T-helper 2 cell treated with Interferon-gamma antibody and Interleukin-4, amounts not matched to agents 5 μg/mL and 100 μg/mL, for 36 hours (primary cell): ENCODE results near the gene WNT3.
"Not testable (repeated sequence)": the region's sequence is repeated elsewhere in the genome, so short reads cannot be mapped to it uniquely, and the experiment has no call there.

Experiments
- DNase-seq: peaks from one replicate; pipeline ENCODE4 v3.0.0; 2021; ENCODE audit warnings: low spot score
- H3K27ac Mint-ChIP-seq: one replicate; pipeline ENCODE4 v1.8.0; 2021; ENCODE audit warnings: mild to moderate bottlenecking, mixed read lengths
- H3K27me3 Mint-ChIP-seq: one replicate; pipeline ENCODE4 v1.8.0; 2021; ENCODE audit warnings: low read depth, mixed read lengths
- H3K36me3 Mint-ChIP-seq: one replicate; pipeline ENCODE4 v1.8.0; 2021; ENCODE audit warnings: low read depth, mixed read lengths
- H3K4me1 Mint-ChIP-seq: one replicate; pipeline ENCODE4 v1.8.0; 2021; ENCODE audit warnings: low read depth, mixed read lengths
- H3K4me3 Mint-ChIP-seq: one replicate; pipeline ENCODE4 v1.8.0; 2022; ENCODE audit warnings: mild to moderate bottlenecking, moderate library complexity, mixed read lengths
- H3K9me3 Mint-ChIP-seq: one replicate; pipeline ENCODE4 v1.8.0; 2021; ENCODE audit warnings: mixed read lengths

Gene WNT3

GRCh38 chr17:46774108-46774737, 44.3 kb downstream of the WNT3 start:
- H3K4me3 Mint-ChIP-seq, result no peak overlapping the region
- DNase-seq, result no peak
- peaks cover 9% of the 10 kb centered on the region for H3K4me1 Mint-ChIP-seq
- no peaks in the 10 kb centered on the region for H3K9me3 Mint-ChIP-seq
- peaks cover 40% of the 10 kb centered on the region for H3K27me3 Mint-ChIP-seq
- no peaks in the 10 kb centered on the region for H3K36me3 Mint-ChIP-seq
- H3K27ac Mint-ChIP-seq, result no peak overlapping the region

GRCh38 chr17:46773676-46774075, 44.8 kb downstream of the WNT3 start:
- Mint-ChIP-seq H3K4me3 (no peak overlapping the region), H3K4me1 (peaks cover 9% of the 10 kb centered on the region), H3K27ac (no peak overlapping the region), H3K27me3 (peaks cover 43% of the 10 kb centered on the region), H3K9me3 (no peaks in the 10 kb centered on the region), H3K36me3 (no peaks in the 10 kb centered on the region)
- no peak for DNase-seq

DNA sequence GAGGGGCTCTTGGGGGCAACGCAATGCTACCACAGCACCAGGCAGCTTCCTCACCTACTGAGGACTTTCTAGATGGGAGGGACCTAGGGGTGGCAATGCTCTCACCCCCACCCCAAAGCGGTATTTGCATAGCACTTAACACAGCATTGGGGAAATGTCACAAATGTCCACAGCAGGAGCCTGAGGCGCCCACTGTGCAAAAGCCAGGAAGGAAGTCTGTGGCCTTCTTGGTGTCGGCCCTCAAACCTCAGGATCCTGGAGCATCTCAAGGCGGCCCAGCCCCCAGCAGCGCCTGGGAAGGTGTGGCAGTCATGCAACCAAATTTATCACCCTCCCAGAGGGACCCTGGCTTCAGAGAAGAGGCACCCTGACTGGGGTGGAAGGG, 45.3 kb downstream of the WNT3 start:
- Mint-ChIP-seq H3K27ac (no peak overlapping the region), H3K9me3 (no peaks in the 10 kb centered on the region), H3K27me3 (peaks cover 46% of the 10 kb centered on the region), H3K4me1 (peaks cover 9% of the 10 kb centered on the region), H3K36me3 (no peaks in the 10 kb centered on the region), H3K4me3 (peak overlapping the region; percentile 59)
- DNase-seq, result no peak

DNA sequence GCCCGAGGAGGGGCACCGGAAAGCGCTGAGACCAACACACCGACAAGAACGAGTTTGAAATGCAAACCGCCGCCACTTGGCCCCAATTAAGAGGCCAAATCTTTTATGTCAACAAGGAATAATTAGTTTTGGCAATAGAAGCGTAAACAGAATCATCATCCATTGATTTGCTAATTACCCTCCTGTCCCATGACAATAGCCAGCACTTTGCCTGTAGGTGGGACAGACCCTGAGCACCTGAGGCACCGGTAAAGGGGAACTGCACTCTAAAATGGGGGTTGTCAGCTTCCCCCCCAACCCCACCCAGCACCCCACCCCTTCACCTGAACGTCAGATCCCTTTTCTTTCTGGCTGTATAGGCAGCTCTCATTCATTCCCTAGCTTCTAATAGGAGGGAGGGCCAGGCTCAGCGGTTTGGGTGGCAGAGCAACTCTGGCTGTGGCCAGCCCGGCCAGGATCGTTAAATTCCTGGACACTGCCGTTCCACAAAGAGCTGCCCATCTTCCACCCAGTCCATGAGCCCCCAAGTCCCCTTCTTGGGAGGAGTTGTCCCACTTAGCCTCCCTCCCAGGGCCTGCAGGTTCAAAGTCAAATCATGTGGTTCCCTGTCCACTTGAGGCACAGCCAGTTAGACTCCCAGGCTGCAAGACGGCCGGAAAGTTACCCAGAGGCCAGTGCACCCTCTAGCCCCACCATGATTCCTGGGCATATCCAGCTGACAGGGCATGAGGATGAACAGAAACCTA, 45.8 kb downstream of the WNT3 start:
- Mint-ChIP-seq H3K9me3 (no peaks in the 10 kb centered on the region), H3K36me3 (no peaks in the 10 kb centered on the region), H3K27me3 (peaks cover 48% of the 10 kb centered on the region), H3K27ac (no peak overlapping the region), H3K4me1 (peaks cover 9% of the 10 kb centered on the region), H3K4me3 (peak overlapping the region; percentile 77)
- DNase-seq, result no peak

DNA sequence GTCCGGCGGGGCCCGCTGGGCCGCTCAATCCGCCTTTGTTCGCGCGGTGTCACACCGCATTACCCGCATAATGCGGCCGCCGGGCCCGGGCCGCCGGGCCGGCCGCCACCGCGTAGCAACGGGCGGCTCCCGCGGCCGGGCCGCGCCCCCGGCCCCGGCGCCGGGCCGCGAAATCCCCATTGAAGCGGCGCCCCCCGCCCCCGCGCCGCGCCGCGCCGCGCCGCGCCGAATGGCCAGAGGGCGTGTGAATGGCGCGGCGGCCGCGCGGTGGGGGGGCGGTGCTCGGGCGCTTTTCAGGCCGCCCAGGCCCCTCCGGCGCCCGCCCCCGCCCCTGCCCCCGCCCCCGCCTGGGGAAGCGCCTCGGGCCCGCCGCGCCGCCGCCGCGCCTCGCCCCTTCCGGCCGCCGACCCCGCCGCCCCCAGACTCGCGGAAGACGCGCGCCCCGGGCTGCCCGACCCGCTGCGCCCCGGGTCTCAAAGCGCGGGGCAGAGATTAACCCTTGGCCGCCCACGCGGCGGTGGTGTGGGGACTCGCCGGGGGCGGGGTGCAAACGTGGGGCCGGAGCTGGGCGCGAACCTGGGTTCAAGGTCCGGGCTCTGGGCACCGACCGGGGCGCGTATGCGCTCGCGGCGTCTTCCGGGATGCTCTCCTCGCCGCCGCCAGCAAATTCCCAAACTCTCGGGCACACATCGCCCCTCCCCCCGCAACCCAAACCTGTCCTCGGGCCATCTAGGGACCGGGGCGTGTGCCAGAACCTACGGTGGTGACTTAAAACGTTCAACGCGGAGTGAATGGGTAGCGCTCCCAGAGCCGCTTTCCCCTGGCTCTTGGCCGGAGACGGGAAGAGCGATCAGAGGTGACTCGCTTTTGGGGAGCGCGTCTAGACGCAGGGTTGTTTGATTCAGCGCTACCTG, 46.7 kb downstream of the WNT3 start:
- Mint-ChIP-seq H3K27me3 (peaks cover 53% of the 10 kb centered on the region), H3K4me1 (peaks cover 9% of the 10 kb centered on the region), H3K27ac (no peak overlapping the region), H3K4me3 (peak overlapping the region; percentile 77), H3K9me3 (no peaks in the 10 kb centered on the region), H3K36me3 (no peaks in the 10 kb centered on the region)
- peak; percentile 28 for DNase-seq

DNA sequence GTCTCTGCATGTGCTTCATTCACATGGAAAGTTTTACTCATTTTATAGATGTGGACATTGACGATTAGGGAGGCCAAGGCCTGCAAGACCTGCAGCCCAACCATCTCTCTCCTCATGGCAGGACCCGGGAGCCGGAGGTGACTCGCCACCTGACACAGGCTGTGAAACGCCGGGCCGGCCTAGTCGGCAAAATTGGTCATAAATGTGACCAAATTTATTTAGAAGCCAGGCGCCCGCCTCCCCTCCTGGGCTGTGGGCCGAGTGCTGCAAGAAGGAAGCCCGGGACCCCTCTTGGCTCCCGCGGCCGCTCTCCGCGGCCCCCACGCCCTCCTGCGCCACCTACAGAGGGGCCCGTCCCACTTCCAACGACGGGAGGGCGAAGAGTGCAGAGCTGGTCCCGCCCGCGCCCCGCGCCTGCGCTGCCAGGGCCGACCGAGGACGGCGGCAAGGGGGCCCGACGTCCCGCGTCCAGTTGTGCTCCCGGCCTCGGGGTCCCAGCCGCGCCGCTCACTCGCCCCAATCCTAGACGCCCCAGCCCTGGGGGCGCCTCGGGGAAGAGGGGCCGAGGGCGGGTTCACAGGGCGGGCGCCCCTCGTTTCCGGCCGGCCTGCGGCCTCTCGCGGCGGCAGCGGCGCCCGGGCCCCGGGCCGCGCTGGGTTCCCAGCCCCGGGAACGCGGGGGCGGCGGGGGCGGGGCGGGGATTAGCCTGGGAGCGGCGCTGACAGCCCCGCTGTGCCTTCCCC, 47.5 kb downstream of the WNT3 start:
- DNase-seq, result no peak
- H3K4me1 Mint-ChIP-seq, result peaks cover 9% of the 10 kb centered on the region
- no peak overlapping the region for H3K27ac Mint-ChIP-seq
- H3K9me3 Mint-ChIP-seq, result no peaks in the 10 kb centered on the region
- H3K27me3 Mint-ChIP-seq, result peaks cover 53% of the 10 kb centered on the region
- no peaks in the 10 kb centered on the region for H3K36me3 Mint-ChIP-seq
- H3K4me3 Mint-ChIP-seq, result peak overlapping the region; percentile 61

DNA sequence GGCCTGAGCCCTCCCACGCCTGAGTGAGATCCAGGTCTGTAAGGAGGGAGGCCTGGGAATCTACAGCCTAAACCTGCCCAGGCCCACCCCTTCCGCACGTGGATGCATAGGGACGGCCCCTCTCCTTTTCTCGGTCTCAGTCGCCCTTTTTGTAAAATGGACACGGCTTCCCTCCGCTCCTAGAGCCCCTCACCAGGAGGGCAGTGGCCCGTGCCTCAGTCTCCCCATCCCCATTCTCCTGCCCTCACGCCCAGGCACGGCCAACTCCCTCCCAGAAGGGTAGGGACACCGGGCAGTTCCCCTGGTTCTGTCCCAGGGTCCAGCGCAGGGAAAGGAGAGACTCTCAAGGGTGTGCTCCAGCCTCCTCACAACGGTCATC, 48.1 kb downstream of the WNT3 start:
- Mint-ChIP-seq H3K27me3 (peaks cover 53% of the 10 kb centered on the region), H3K4me1 (peaks cover 9% of the 10 kb centered on the region), H3K36me3 (no peaks in the 10 kb centered on the region), H3K27ac (no peak overlapping the region), H3K9me3 (no peaks in the 10 kb centered on the region), H3K4me3 (peak overlapping the region; percentile 61)
- no peak for DNase-seq

DNA sequence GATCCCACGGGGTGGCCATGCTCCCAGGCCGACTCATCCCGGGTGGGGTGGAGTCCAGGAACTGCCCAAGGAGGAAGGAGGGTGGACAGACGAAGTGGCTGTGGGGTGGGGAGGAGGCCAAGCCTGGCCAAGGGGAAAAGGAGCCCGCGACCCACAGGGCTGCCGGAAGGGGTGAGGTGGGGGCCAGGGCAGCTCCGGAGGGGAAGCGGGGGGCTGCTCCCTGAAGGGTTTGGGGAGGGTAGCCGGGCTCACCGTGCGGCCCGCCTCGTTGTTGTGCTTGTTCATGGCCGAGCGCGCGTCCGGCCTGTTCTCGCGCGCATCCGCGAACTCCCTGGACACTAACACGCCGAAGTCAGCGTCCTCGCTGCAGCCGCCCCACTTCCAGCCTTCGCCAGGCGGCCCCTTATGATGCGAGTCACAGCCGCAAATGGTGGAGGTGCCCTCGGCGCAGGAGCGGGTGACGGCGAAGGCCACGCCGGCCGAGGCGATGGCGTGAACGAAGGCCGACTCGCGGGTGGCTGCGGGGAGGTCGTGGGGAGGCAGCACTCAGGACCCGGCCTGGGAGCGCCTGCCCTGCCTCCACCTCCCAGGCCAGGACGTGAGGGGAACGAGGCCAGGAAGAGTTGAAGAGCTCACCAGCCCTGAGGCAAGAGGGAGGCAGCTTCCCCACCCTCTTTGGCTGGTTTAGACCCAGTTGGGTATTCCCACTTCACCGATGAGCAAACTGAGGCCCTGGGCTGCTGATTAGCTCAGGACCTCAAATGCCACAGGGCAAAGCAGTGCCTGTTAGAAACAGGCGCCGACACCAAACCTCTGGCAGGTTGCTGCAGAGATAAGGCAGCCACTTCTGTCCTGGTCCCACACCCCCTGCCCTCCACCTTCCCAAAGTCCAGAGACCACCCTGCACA, 48.7 kb downstream of the WNT3 start:
- Mint-ChIP-seq H3K36me3 (no peaks in the 10 kb centered on the region), H3K9me3 (no peaks in the 10 kb centered on the region), H3K4me3 (peak overlapping the region; percentile 50), H3K27me3 (peaks cover 49% of the 10 kb centered on the region), H3K27ac (no peak overlapping the region), H3K4me1 (peaks cover 9% of the 10 kb centered on the region)
- no peak for DNase-seq

GRCh38 chr17:46768896-46769295, 49.6 kb downstream of the WNT3 start:
- H3K36me3 Mint-ChIP-seq, H3K4me1 Mint-ChIP-seq, DNase-seq, H3K9me3 Mint-ChIP-seq, H3K27ac Mint-ChIP-seq, H3K4me3 Mint-ChIP-seq: not testable (repeated sequence)
- peaks cover 40% of the 10 kb centered on the region for H3K27me3 Mint-ChIP-seq

DNA sequence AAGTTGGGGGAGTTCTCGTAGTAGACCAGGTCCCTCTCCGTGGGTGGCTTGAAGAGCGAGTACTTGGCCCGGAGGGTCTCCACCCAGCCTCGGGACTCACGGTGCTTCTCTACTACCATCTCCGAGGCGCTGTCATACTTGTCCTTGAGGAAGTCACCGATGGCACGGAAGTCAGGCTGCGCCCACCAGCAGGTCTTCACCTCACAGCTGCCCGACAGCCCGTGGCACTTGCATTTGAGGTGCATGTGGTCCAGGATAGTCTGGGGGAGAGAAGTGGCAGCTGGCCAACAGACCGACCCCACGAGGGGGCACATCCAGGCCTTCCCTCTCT, 50.0 kb downstream of the WNT3 start:
- H3K4me3 Mint-ChIP-seq, result no peak overlapping the region
- H3K27ac Mint-ChIP-seq, result no peak overlapping the region
- DNase-seq, result no peak
- peaks cover 38% of the 10 kb centered on the region for H3K27me3 Mint-ChIP-seq
- H3K36me3 Mint-ChIP-seq, result no peaks in the 10 kb centered on the region
- H3K9me3 Mint-ChIP-seq, result no peaks in the 10 kb centered on the region
- peaks cover 9% of the 10 kb centered on the region for H3K4me1 Mint-ChIP-seq

DNA sequence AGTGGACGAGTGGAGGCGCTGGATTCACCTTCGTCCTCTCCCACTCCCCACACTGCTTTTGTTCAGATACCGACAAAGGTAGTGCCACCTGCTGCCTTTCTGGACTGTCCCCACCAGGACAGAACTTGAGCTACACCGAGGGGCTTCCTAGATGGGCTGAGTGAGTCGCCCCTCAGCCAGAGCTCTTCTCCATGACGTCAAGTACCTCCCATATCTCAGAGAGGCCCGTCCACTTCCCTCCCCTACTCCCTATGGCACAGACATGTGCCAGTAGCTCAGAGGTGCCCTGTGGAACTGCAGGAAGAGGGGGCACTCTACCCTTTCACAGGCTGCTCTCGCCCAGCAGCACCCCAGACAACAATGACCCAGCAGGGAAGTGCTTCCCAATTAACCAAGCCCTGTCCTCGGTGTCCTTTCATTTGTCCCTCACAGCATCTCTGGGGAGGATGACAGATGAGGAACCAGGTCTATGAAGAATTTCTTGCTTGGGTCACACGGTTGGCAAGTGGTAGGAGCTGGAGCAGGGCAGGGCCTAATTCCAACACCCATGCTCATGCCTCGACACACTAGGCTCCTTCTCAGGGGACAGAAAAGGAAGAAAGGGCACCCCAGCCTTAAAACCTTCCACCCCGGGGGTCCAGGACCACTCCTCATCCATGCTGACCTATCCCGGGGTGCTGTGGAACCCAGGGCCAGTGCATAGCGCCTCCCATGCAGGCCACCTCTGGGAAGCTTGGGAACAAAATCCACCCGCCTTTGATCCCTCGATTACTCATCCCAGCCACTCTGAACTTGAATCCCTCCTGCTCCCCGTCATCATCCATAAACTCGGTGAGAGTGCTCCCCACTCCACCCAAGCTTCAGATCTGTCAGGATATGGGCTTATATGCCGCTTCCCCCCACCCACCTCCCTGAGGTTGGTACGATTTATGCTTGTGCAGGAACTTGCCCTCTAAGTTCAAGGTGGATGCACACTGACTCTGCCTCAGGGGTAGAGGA, 51.7 kb downstream of the WNT3 start:
- Mint-ChIP-seq H3K4me3 (no peak overlapping the region), H3K4me1 (peaks cover 5% of the 10 kb centered on the region), H3K27me3 (peaks cover 24% of the 10 kb centered on the region), H3K27ac (no peak overlapping the region), H3K9me3 (no peaks in the 10 kb centered on the region), H3K36me3 (no peaks in the 10 kb centered on the region)
- no peak for DNase-seq

DNA sequence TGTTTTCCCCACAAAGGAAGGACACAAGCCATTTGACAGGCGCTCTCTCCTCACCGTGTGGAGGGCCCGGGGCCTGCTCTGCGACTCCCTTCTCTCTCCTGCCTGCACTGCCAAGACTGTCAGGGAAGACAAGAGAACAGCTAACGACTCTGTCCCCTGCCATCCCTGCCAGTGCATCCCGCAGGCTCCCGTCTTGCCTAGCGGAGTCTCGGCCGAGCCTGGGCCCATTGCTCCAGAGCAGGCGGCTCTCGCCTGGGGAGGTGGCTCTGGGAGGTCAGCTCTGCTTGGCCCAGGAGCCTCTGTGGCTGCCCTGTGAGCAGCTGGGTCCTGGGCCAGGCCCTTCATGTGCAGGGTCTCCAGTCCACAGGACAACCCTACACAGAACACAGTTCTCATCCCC, 53.0 kb downstream of the WNT3 start:
- Mint-ChIP-seq H3K36me3 (no peaks in the 10 kb centered on the region), H3K27ac (no peak overlapping the region), H3K4me3 (no peak overlapping the region), H3K27me3 (peaks cover 20% of the 10 kb centered on the region), H3K4me1 (peaks cover 2% of the 10 kb centered on the region), H3K9me3 (no peaks in the 10 kb centered on the region)
- DNase-seq, result no peak
